ENCODE measurements around the gene TIGD4. TPM values are rescaled to one million over a fixed set of nuclear protein-coding genes. Genes with fewer than 3 reads are reported as not detected.
A peak's percentile ranks its signal among the peaks of the same experiment; 100 is the strongest.

Gene TIGD4
- total and polyA plus RNA-seq, 2 experiments from 2014 or later: 0.55 to 1.5 TPM

GRCh38 chr4:152731997-152732396, 47.5 kb downstream of the TIGD4 start:
- Histone ChIP-seq H3K36me3 (no peaks in the 10 kb centered on the region), H3K27me3 (no peaks in the 10 kb centered on the region), H3K4me3 (no peak overlapping the region), H3K9me3 (ENCODE audit: low read depth) (no peaks in the 10 kb centered on the region), H3K27ac (no peak overlapping the region), H3K4me1 (ENCODE audit: low read depth) (no peaks in the 10 kb centered on the region)
- TF ChIP-seq, protein P1, sequence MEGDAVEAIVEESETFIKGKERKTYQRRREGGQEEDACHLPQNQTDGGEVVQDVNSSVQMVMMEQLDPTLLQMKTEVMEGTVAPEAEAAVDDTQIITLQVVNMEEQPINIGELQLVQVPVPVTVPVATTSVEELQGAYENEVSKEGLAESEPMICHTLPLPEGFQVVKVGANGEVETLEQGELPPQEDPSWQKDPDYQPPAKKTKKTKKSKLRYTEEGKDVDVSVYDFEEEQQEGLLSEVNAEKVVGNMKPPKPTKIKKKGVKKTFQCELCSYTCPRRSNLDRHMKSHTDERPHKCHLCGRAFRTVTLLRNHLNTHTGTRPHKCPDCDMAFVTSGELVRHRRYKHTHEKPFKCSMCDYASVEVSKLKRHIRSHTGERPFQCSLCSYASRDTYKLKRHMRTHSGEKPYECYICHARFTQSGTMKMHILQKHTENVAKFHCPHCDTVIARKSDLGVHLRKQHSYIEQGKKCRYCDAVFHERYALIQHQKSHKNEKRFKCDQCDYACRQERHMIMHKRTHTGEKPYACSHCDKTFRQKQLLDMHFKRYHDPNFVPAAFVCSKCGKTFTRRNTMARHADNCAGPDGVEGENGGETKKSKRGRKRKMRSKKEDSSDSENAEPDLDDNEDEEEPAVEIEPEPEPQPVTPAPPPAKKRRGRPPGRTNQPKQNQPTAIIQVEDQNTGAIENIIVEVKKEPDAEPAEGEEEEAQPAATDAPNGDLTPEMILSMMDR (IDR thresholded peaks at IDR 0.05; ENCODE audit: low read depth, low read length): no peak
- DNase-seq (ENCODE audit: low read depth in 1 of 2, low spot score in 1 of 2): no peak

- Histone ChIP-seq H3K4me1 (ENCODE audit: low read depth) (no peaks in the 10 kb centered on the region), H3K27ac (no peak overlapping the region), H3K4me3 (no peak overlapping the region), H3K27me3 (no peaks in the 10 kb centered on the region), H3K9me3 (ENCODE audit: low read depth) (no peaks in the 10 kb centered on the region), H3K36me3 (no peaks in the 10 kb centered on the region)
- TF ChIP-seq, protein P1 (IDR thresholded peaks at IDR 0.05; ENCODE audit: low read depth, low read length): no peak
- DNase-seq (ENCODE audit: low read depth in 1 of 2, low spot score in 1 of 2): peak in 1 of 2 donors; percentile 70
Observed at GRCh38 chr4:152729466-152729865, 50.1 kb downstream of the TIGD4 start.

- no peaks in the 10 kb centered on the region for H3K27me3 ChIP-seq
- no peak for DNase-seq (ENCODE audit: low read depth in 1 of 2, low spot score in 1 of 2)
- no peaks in the 10 kb centered on the region for H3K9me3 ChIP-seq (ENCODE audit: low read depth)
- H3K4me1 ChIP-seq (ENCODE audit: low read depth): no peaks in the 10 kb centered on the region
- no peak overlapping the region for H3K27ac ChIP-seq
- H3K4me3 ChIP-seq: no peak overlapping the region
- H3K36me3 ChIP-seq: no peaks in the 10 kb centered on the region
- TF ChIP-seq, protein P1 (IDR thresholded peaks at IDR 0.05; ENCODE audit: low read depth, low read length): no peak
Observed at GRCh38 chr4:152728343-152728742, 51.2 kb downstream of the TIGD4 start.

DNA sequence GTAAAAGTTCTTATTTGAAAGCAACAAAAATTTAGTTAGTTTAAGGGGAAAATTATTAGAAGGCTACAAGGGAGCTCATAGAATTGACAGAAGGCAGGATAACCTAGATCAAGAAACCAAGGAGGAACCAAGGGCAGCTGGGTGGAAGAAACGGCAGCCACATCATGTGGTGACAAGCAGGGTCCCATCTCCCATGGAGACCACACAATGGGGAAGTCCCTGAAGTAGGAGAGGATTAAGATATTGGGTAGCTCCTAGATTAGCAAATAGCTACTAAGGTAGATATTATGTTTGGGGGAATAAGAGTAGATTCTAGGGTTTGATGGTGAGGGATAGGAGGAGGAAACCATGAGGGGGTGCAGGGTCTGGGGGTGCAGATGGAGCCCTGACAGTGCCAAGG, 51.7 kb downstream of the TIGD4 start:
- Histone ChIP-seq H3K4me3 (no peak overlapping the region), H3K27me3 (no peaks in the 10 kb centered on the region), H3K4me1 (ENCODE audit: low read depth) (no peaks in the 10 kb centered on the region), H3K9me3 (ENCODE audit: low read depth) (no peaks in the 10 kb centered on the region), H3K27ac (no peak overlapping the region), H3K36me3 (no peaks in the 10 kb centered on the region)
- TF ChIP-seq, protein P1 (IDR thresholded peaks at IDR 0.05; ENCODE audit: low read depth, low read length): no peak
- no peak for DNase-seq (ENCODE audit: low read depth in 1 of 2, low spot score in 1 of 2)

GRCh38 chr4:152724494-152724893, 55.0 kb downstream of the TIGD4 start:
- H3K36me3 ChIP-seq: no peaks in the 10 kb centered on the region
- no peaks in the 10 kb centered on the region for H3K27me3 ChIP-seq
- no peaks in the 10 kb centered on the region for H3K4me1 ChIP-seq (ENCODE audit: low read depth)
- TF ChIP-seq, protein P1 (IDR thresholded peaks at IDR 0.05; ENCODE audit: low read depth, low read length): no peak
- H3K27ac ChIP-seq: no peak overlapping the region
- no peaks in the 10 kb centered on the region for H3K9me3 ChIP-seq (ENCODE audit: low read depth)
- H3K4me3 ChIP-seq: no peak overlapping the region
- DNase-seq (ENCODE audit: low read depth in 1 of 2, low spot score in 1 of 2): no peak

DNA sequence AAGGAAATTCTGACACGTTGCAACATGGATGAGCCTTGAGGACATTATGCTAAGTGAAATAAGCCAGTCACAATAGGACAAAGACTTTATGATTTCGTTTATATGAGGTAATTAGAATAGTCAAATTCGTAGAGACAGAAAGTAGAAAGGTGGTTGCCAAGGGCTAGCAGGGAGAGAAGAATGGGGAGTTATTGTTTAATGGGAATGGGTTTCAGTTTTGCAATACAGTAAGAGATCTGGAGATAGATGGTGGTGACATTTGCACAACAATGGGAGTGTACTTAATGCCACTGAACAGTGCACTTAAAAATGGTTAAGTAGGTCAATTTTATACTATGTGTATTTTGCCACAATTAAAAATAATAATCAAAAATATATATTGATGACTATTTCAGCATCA, 56.3 kb downstream of the TIGD4 start:
- H3K36me3 ChIP-seq: no peaks in the 10 kb centered on the region
- no peak overlapping the region for H3K27ac ChIP-seq
- no peaks in the 10 kb centered on the region for H3K4me1 ChIP-seq (ENCODE audit: low read depth)
- H3K9me3 ChIP-seq (ENCODE audit: low read depth): no peaks in the 10 kb centered on the region
- TF ChIP-seq, protein P1 (IDR thresholded peaks at IDR 0.05; ENCODE audit: low read depth, low read length): no peak
- no peak overlapping the region for H3K4me3 ChIP-seq
- H3K27me3 ChIP-seq: no peaks in the 10 kb centered on the region
- no peak for DNase-seq (ENCODE audit: low read depth in 1 of 2, low spot score in 1 of 2)

Measured in cardiac muscle cell (in vitro differentiated cells and primary cell).